SK-N-SH treated with all-trans-retinoic acid at 6 μM for 48 hours (cell line): ENCODE data around the gene VARS1.

Experiments
- ATAC-seq: fragments of 200-7000 bp; cut with Tn5 transposase; 3 replicates; pipeline ENCODE4 v1.9.1; 2020; ENCODE audit warnings: mild to moderate bottlenecking, moderate library complexity
- ARNTL ChIP-seq: fragments of 450-650 bp; formaldehyde crosslinking; IDR thresholded peaks from 2 replicates; pipeline ENCODE4 v1.5.0; 2020; ENCODE audit warnings: low read depth, mild to moderate bottlenecking, moderate library complexity, borderline replicate concordance
- BACH2 ChIP-seq: fragments of 250-450 bp; sonication (Bioruptor Pico); IDR thresholded peaks from 2 replicates; pipeline ENCODE4 v1.9.0; 2021; ENCODE audit warnings: mild to moderate bottlenecking, borderline replicate concordance
- CSDC2 ChIP-seq: fragments of 250-450 bp; sonication (Bioruptor Pico); IDR thresholded peaks from 2 replicates; pipeline ENCODE4 v1.5.0; 2020; ENCODE audit warnings: mild to moderate bottlenecking, moderate library complexity
- ESRRG ChIP-seq: fragments of 250-450 bp; sonication (Bioruptor Pico); IDR thresholded peaks from 2 replicates; pipeline ENCODE4 v1.6.1; 2021; ENCODE audit warnings: mild to moderate bottlenecking
- GLIS3 ChIP-seq: fragments of 250-450 bp; sonication (Bioruptor Pico); IDR thresholded peaks from 2 replicates; pipeline ENCODE4 v1.5.0; 2020; ENCODE audit warnings: mild to moderate bottlenecking, moderate library complexity
- ISL1 ChIP-seq: fragments of 250-450 bp; sonication (Bioruptor Pico); IDR thresholded peaks from 2 replicates; pipeline ENCODE4 v2.1.2; 2022; ENCODE audit warnings: mild to moderate bottlenecking, moderate library complexity
- OSR1 ChIP-seq: fragments of 250-450 bp; sonication (Bioruptor Pico); IDR thresholded peaks from 2 replicates; pipeline ENCODE4 v1.8.0; 2022; ENCODE audit warnings: moderate library complexity, mild to moderate bottlenecking, inconsistent platforms
- POU6F1 ChIP-seq: fragments of 250-450 bp; sonication (Bioruptor Pico); IDR thresholded peaks from 2 replicates; pipeline ENCODE4 v1.8.0; 2021; ENCODE audit warnings: low read depth, mild to moderate bottlenecking, moderate library complexity, borderline replicate concordance
- PPARA ChIP-seq: fragments of 250-450 bp; sonication (Bioruptor Pico); IDR thresholded peaks from 2 replicates; pipeline ENCODE4 v1.5.0; 2020; ENCODE audit warnings: mild to moderate bottlenecking, borderline replicate concordance
- RARB ChIP-seq: fragments of 250-450 bp; sonication (Bioruptor Pico); IDR thresholded peaks from 2 replicates; pipeline ENCODE4 v1.8.0; 2021; ENCODE audit warnings: mild to moderate bottlenecking, moderate library complexity
- SNAI2 ChIP-seq: fragments of 250-450 bp; sonication (Bioruptor Pico); IDR thresholded peaks from 2 replicates; pipeline ENCODE4 v1.5.0; 2020; ENCODE audit warnings: mild to moderate bottlenecking, moderate library complexity
- TCF4 ChIP-seq: fragments of 250-450 bp; sonication (Bioruptor Pico); IDR thresholded peaks from 2 replicates; pipeline ENCODE4 v1.8.0; 2021; ENCODE audit warnings: mild to moderate bottlenecking, moderate library complexity, borderline replicate concordance
- TOX ChIP-seq: fragments of 250-450 bp; sonication (Bioruptor Pico); IDR thresholded peaks from 2 replicates; pipeline ENCODE4 v1.8.0; 2021; ENCODE audit warnings: mild to moderate bottlenecking, moderate library complexity, borderline replicate concordance
- TSHZ2 ChIP-seq: fragments of 250-450 bp; sonication (Bioruptor Pico); IDR thresholded peaks from 2 replicates; pipeline ENCODE4 v1.5.0; 2020; ENCODE audit warnings: mild to moderate bottlenecking, moderate library complexity
- ZC3H10 ChIP-seq: fragments of 250-450 bp; sonication (Bioruptor Pico); IDR thresholded peaks from 2 replicates; pipeline ENCODE4 v1.5.1; 2021; ENCODE audit warnings: mild to moderate bottlenecking, moderate library complexity
- ZFP3 ChIP-seq: fragments of 250-450 bp; sonication (Bioruptor Pico); IDR thresholded peaks from 2 replicates; pipeline ENCODE4 v1.5.0; 2020; ENCODE audit warnings: mild to moderate bottlenecking, moderate library complexity
- ZFP30 ChIP-seq: fragments of 450-650 bp; formaldehyde crosslinking; IDR thresholded peaks from 2 replicates; pipeline ENCODE4 v1.5.0; 2022; ENCODE audit warnings: mild to moderate bottlenecking, moderate library complexity
- ZNF565 ChIP-seq: fragments of 450-650 bp; formaldehyde crosslinking; conservative IDR thresholded peaks from 2 replicates; pipeline ENCODE4 v1.5.0; 2020; ENCODE audit warnings: low read depth, mild to moderate bottlenecking, moderate library complexity
- ZNF70 ChIP-seq: fragments of 450-650 bp; formaldehyde crosslinking; IDR thresholded peaks from 2 replicates; pipeline ENCODE4 v1.5.0; 2020; ENCODE audit warnings: mild to moderate bottlenecking, moderate library complexity
- ZNF8 ChIP-seq: fragments of 450-650 bp; formaldehyde crosslinking; IDR thresholded peaks from 2 replicates; pipeline ENCODE4 v1.5.0; 2020; ENCODE audit warnings: mild to moderate bottlenecking, moderate library complexity
- TF ChIP-seq, protein P1 (sequence below): fragments of 250-450 bp; sonication (Bioruptor Pico); IDR thresholded peaks from 2 replicates; pipeline ENCODE4 v1.8.0; 2020; ENCODE audit warnings: mild to moderate bottlenecking, moderate library complexity, borderline replicate concordance
- TF ChIP-seq, protein P2 (sequence below): fragments of 250-450 bp; sonication (Bioruptor Pico); IDR thresholded peaks from 2 replicates; pipeline ENCODE4 v1.5.1; 2020; ENCODE audit warnings: low read depth, mild to moderate bottlenecking, moderate library complexity

VARS1 gene

DNA sequence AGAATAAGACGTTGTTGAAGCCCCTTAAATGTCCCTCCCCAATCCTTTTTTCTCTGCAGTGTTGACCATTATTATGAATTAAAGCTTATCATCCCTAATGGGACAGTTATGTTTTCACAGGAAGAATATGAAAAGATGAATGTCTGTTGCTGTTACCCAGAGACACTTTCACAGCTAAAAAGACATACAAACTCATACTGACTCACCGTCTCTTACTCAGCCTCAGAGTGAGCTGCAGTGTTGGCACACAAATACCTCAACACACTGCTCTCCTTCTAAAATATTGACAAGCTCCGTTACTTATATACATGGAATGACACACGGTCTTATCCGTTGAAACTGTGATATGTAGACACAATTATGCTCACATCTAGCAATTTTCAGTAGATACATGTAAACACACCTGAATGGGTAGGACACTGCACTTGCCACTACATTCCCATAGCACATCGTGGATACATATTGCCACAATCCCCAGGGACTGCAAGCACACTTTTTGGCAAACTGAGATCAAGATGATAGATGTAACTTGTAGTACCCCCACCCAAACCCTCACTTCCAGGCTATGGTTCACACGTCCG lies 42.7 kb downstream of the VARS1 start:
- ATAC-seq = peak; percentile 94
- TF ChIP-seq POU6F1 (CRISPR knock-in tag) = no peak
- TF ChIP-seq ZNF565 (CRISPR knock-in tag) = no peak
- no peak for TF ChIP-seq ISL1 (CRISPR knock-in tag)
- TF ChIP-seq SNAI2 (CRISPR knock-in tag) = no peak
- TF ChIP-seq RARB (CRISPR knock-in tag) = no peak
- no peak for TF ChIP-seq ZNF8 (CRISPR knock-in tag)
- no peak for TF ChIP-seq PPARA (CRISPR knock-in tag)
- TF ChIP-seq ZNF70 (CRISPR knock-in tag) = no peak
- no peak for TF ChIP-seq TSHZ2
- TF ChIP-seq, protein P1, sequence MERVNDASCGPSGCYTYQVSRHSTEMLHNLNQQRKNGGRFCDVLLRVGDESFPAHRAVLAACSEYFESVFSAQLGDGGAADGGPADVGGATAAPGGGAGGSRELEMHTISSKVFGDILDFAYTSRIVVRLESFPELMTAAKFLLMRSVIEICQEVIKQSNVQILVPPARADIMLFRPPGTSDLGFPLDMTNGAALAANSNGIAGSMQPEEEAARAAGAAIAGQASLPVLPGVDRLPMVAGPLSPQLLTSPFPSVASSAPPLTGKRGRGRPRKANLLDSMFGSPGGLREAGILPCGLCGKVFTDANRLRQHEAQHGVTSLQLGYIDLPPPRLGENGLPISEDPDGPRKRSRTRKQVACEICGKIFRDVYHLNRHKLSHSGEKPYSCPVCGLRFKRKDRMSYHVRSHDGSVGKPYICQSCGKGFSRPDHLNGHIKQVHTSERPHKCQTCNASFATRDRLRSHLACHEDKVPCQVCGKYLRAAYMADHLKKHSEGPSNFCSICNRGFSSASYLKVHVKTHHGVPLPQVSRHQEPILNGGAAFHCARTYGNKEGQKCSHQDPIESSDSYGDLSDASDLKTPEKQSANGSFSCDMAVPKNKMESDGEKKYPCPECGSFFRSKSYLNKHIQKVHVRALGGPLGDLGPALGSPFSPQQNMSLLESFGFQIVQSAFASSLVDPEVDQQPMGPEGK (CRISPR knock-in tag) = no peak
- TF ChIP-seq, protein P2, sequence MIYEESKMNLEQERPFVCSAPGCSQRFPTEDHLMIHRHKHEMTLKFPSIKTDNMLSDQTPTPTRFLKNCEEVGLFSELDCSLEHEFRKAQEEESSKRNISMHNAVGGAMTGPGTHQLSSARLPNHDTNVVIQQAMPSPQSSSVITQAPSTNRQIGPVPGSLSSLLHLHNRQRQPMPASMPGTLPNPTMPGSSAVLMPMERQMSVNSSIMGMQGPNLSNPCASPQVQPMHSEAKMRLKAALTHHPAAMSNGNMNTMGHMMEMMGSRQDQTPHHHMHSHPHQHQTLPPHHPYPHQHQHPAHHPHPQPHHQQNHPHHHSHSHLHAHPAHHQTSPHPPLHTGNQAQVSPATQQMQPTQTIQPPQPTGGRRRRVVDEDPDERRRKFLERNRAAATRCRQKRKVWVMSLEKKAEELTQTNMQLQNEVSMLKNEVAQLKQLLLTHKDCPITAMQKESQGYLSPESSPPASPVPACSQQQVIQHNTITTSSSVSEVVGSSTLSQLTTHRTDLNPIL (CRISPR knock-in tag) = no peak
- no peak for TF ChIP-seq GLIS3 (CRISPR knock-in tag)
- TF ChIP-seq ZFP30 (CRISPR knock-in tag) = no peak
- no peak for TF ChIP-seq ESRRG (CRISPR knock-in tag)
- TF ChIP-seq ZC3H10 (CRISPR knock-in tag) = no peak
- TF ChIP-seq CSDC2 (CRISPR knock-in tag) = no peak
- TF ChIP-seq ZFP3 = no peak
- TF ChIP-seq OSR1 (CRISPR knock-in tag) = no peak
- TF ChIP-seq ARNTL (CRISPR knock-in tag) = no peak
- TF ChIP-seq TCF4 = no peak

GRCh38 chr6:31750411-31751022 lies 45.0 kb downstream of the VARS1 start:
- ATAC-seq = peak; percentile 8; the same call in 1 of the 3 replicates

More at GRCh38 chr6:31750411-31751022, 45.0 kb downstream of the VARS1 start:
- TF ChIP-seq, protein P2 (CRISPR knock-in tag) = no peak
- TF ChIP-seq BACH2 (CRISPR knock-in tag) = no peak
- no peak for TF ChIP-seq TCF4
- TF ChIP-seq ZFP30 (CRISPR knock-in tag) = no peak
- TF ChIP-seq POU6F1 (CRISPR knock-in tag) = no peak
- no peak for TF ChIP-seq TOX (CRISPR knock-in tag)
- no peak for TF ChIP-seq ZC3H10 (CRISPR knock-in tag)
- TF ChIP-seq ZNF565 (CRISPR knock-in tag) = no peak
